ENCODE measurements around the gene DOP1A.

DNA sequence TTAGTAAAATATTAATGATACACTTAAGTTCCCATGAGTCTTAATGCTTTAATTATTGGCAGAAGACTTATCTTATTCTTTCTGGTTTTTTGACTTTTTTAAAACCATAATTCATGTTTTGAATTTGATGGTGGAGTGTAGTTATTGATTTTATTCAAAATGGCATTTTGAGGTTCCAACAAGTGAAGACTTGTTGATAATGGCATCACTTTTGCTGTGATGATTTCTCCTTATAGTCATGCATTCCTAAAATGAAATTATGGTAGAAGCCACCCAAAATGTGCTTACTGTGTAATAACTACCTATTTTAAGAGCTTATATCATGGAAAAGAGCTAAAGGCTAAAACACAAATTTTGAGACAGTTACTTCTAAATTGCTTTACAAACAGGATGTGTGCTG lies 2.2 kb downstream of the DOP1A start:
- TF ChIP-seq POLR2AphosphoS5 (IDR thresholded peaks at IDR 0.05) (no peak), POLR2A (IDR thresholded peaks at IDR 0.05) (no peak)
